LHCN-M2 (cell line): ENCODE results near the gene SYNE2. TPM values are rescaled to one million over a fixed set of nuclear protein-coding genes. Genes with fewer than 3 reads are reported as not detected.
"Not testable (repeated sequence)": the region's sequence is repeated elsewhere in the genome, so short reads cannot be mapped to it uniquely, and the experiment has no call there.

ENCODE experiments used
- DNase-seq: peaks from one replicate; pipeline ENCODE4 v3.0.0-alpha.2; 2012; ENCODE audit warnings: low read depth
- total RNA-seq: library from RNA; depleted of rRNA; stranded (reverse); fragments of >200 nt; gene quantifications from 2 replicates; pipeline ENCODE4 v1.2.3, GENCODE V29; 2014

SYNE2 gene
- total RNA-seq, 1 experiment from 2014 or later: 14.8 TPM

- DNase-seq: not testable (repeated sequence)
Observed at GRCh38 chr14:63869940-63870752, 17.3 kb downstream of the SYNE2 start.

GRCh38 chr14:63870753-63871037, 17.9 kb downstream of the SYNE2 start:
- DNase-seq: not testable (repeated sequence)

GRCh38 chr14:63874223-63874622, 21.4 kb downstream of the SYNE2 start:
- DNase-seq: no peak

- DNase-seq: no peak
Observed at GRCh38 chr14:63875311-63875710, 22.5 kb downstream of the SYNE2 start.

- no peak for DNase-seq
Observed at GRCh38 chr14:63877550-63877939, 24.7 kb downstream of the SYNE2 start.

GRCh38 chr14:63878052-63878451, 25.2 kb downstream of the SYNE2 start:
- no peak for DNase-seq

- no peak for DNase-seq
Observed at GRCh38 chr14:63878792-63879191, 26.0 kb downstream of the SYNE2 start.

GRCh38 chr14:63881926-63882325, 29.1 kb downstream of the SYNE2 start:
- DNase-seq: no peak

GRCh38 chr14:63887899-63888298, 35.1 kb downstream of the SYNE2 start:
- no peak for DNase-seq

- DNase-seq: no peak
Observed at GRCh38 chr14:63890553-63890952, 37.7 kb downstream of the SYNE2 start.

- no peak for DNase-seq
Observed at GRCh38 chr14:63891148-63891975, 38.6 kb downstream of the SYNE2 start.

- DNase-seq: no peak
Observed at GRCh38 chr14:63892265-63892664, 39.5 kb downstream of the SYNE2 start.

- no peak for DNase-seq
Observed at GRCh38 chr14:63893701-63894458, 41.1 kb downstream of the SYNE2 start.

- no peak for DNase-seq
Observed at GRCh38 chr14:63895510-63895909, 42.7 kb downstream of the SYNE2 start.

GRCh38 chr14:63896278-63896720, 43.5 kb downstream of the SYNE2 start:
- DNase-seq: peak; percentile 69

GRCh38 chr14:63897721-63898163, 44.9 kb downstream of the SYNE2 start:
- DNase-seq: peak; percentile 38

- DNase-seq: no peak
Observed at GRCh38 chr14:63899953-63900352, 47.1 kb downstream of the SYNE2 start.

- DNase-seq: peak; percentile 86
Observed at GRCh38 chr14:63901434-63902085, 48.8 kb downstream of the SYNE2 start.

GRCh38 chr14:63902375-63902976, 49.7 kb downstream of the SYNE2 start:
- no peak for DNase-seq

GRCh38 chr14:63904724-63905123, 51.9 kb downstream of the SYNE2 start:
- DNase-seq: no peak

- DNase-seq: no peak
Observed at GRCh38 chr14:63905370-63905769, 52.6 kb downstream of the SYNE2 start.
